ENCODE results near the gene GAB2. TPM values are rescaled to one million over a fixed set of nuclear protein-coding genes. Genes with fewer than 3 reads are reported as not detected.

GAB2 gene
- polyA plus RNA-seq, 2 of the 4 experiments (the other 2 are of a cell fraction) = 2.8 to 4.7 TPM

DNA sequence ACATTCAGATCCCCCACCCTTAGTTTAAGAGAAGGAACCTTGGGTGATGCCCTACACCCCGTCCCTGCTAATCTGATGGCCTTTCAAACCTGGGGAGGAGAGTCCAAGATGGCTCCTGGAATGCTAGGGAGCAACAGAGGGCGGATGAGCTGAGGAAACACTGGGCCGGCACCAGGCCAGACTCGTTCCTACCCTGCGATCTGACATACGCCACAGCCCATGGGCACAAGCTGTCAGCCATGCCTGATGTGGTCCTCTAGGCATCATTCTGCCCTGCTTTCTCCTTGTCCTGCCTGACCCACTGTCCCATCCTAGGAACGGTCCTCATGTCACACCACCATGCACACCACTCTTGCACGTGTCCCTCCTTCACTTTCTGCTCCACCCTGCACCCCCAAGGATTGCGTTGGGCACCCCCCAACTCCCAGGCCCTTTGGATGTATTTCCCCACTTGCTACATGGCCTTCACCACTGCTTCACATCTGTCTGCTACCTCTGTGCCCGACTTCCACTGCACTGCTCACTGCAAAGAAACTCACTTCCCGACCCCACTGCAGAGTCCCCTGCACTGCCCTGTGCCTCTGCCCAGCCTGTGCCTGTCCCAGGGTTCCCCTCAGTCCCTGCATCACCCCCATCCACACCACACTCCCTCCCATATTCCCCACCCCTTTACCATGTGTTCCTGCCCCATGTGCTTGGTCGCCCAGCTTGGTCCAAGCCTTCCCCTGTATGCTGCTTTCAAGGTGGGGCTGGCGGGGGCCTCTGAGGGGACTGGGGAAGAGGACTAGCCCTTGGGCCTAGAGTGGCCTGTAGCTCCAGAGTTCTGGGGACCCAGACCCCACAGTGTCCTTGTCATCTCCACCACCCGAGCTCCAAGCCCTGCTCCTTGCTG is 199.7 kb downstream of the GAB2 start:
- WGBS (ENCODE audit: missing lambda C conversion rate) = 90% methylated on average over 14 of the region's 14 CpGs
- ATAC-seq (no peak), FAIRE-seq (no peak), DNase-seq (ENCODE audit: low read depth in 1 of 2, low spot score in 1 of 2) (no peak)
- ChIA-PET CTCF (interaction anchor here (1.1 to 2.8 kb wide), 3 partner anchors 10 to 346 kb away, joined by 3 to 19 read pairs (median 4); no protein-coding TSS in a partner anchor), POLR2A (no interaction called here)
- TF ChIP-seq CHD4 (IDR thresholded peaks at IDR 0.05; ENCODE audit: borderline replicate concordance) (no peak), ZFP36 (IDR thresholded peaks at IDR 0.05; ENCODE audit: borderline replicate concordance, partially characterized antibody) (no peak), ZSCAN20 (CRISPR knock-in tag; IDR thresholded peaks at IDR 0.05) (no peak), JUNB (IDR thresholded peaks at IDR 0.05) (no peak), EHF (CRISPR knock-in tag; IDR thresholded peaks at IDR 0.05) (no peak), ZC3H11A (IDR thresholded peaks at IDR 0.05) (no peak), JUN (IDR thresholded peaks at IDR 0.05) (no peak), NR3C1 (IDR thresholded peaks at IDR 0.05) (no peak), PBX3 (IDR thresholded peaks at IDR 0.05) (no peak)
- TF ChIP-seq, protein P1, sequence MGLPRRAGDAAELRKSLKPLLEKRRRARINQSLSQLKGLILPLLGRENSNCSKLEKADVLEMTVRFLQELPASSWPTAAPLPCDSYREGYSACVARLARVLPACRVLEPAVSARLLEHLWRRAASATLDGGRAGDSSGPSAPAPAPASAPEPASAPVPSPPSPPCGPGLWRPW (IDR thresholded peaks at IDR 0.05) = no peak
- TF ChIP-seq, protein P2, sequence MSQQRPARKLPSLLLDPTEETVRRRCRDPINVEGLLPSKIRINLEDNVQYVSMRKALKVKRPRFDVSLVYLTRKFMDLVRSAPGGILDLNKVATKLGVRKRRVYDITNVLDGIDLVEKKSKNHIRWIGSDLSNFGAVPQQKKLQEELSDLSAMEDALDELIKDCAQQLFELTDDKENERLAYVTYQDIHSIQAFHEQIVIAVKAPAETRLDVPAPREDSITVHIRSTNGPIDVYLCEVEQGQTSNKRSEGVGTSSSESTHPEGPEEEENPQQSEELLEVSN (IDR thresholded peaks at IDR 0.05; ENCODE audit: borderline replicate concordance, low read depth) = no peak
- Histone ChIP-seq H3K4me2 (no peak overlapping the region), H3K4me1 (no peaks in the 10 kb centered on the region), H3K27ac (no peak overlapping the region), H3K4me3 (no peak overlapping the region), H3K9me3 (no peaks in the 10 kb centered on the region)

DNA sequence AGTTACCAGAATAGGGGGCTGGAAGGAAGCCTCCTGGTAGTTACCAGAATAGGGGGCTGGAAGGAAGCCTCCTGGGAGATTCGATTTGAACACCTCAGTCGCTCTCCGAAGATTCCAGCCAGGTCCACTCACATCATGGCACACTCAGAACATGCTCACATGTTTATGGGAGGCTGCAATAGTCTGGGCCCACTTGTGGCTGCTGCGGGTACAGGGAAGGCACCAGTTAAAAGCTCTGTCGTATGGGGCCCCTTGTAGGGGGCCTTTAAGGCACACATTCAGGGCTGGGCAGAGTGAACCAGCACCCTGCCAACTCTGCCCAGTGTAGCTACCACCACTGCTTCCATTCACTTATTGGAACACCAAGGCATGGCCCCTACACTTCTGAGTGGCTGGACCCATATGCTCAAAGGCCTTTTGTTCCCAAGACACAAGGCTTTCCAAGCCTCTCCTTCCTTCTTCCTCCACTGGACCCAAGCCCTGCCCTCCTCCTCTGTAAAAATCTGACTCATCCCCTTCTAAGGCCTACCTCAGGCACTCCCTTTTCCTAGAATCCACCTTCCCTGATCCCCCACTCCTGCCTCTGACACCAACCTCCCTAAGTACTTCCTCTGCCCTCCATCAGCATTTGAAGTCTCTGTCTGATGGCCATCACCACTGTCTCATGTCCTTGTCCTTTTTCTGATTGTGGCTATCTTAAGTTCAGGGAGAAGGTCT is 200.9 kb downstream of the GAB2 start:
- 97% methylated on average over 5 of the region's 5 CpGs for WGBS (ENCODE audit: missing lambda C conversion rate)
- no peak overlapping the region for H3K4me3 ChIP-seq
- no peak overlapping the region for H3K4me2 ChIP-seq
- POLR2A ChIA-PET = no interaction called here
- H3K4me1 ChIP-seq = no peaks in the 10 kb centered on the region
- ATAC-seq (peak in 1 of 2 experiments; percentile 23; a peak in 2 of 6 replicates), FAIRE-seq (no peak), DNase-seq (ENCODE audit: low read depth in 1 of 2, low spot score in 1 of 2) (peak in 1 of 2 experiments; percentile 16)
- TF ChIP-seq SMC3 (IDR thresholded peaks at IDR 0.05) (no peak), HOXB13 (CRISPR knock-in tag; IDR thresholded peaks at IDR 0.05; ENCODE audit: low read depth) (no peak)
- no peaks in the 10 kb centered on the region for H3K9me3 ChIP-seq
- CTCF ChIA-PET = interaction anchor here (1.2 to 1.3 kb wide), 2 partner anchors 11 to 348 kb away, joined by 4 to 5 read pairs; no protein-coding TSS in a partner anchor
- no peak overlapping the region for H3K27ac ChIP-seq

- Histone ChIP-seq H3K27ac (no peak overlapping the region), H3K4me3 (no peak overlapping the region), H3K9me3 (no peaks in the 10 kb centered on the region), H3K4me2 (no peak overlapping the region), H3K4me1 (no peaks in the 10 kb centered on the region)
- 89% methylated on average over 3 of the region's 3 CpGs for WGBS (ENCODE audit: missing lambda C conversion rate)
- POLR2A ChIA-PET = no interaction called here
- TF ChIP-seq CTCF (IDR thresholded peaks at IDR 0.05) (no peak), MAFK (IDR thresholded peaks at IDR 0.05; ENCODE audit: partially characterized antibody) (no peak), SREBF2 (IDR thresholded peaks at IDR 0.05) (no peak), ZSCAN20 (CRISPR knock-in tag; IDR thresholded peaks at IDR 0.05) (no peak), NPAS2 (CRISPR knock-in tag; IDR thresholded peaks at IDR 0.05; ENCODE audit: borderline replicate concordance) (no peak), SMC3 (IDR thresholded peaks at IDR 0.05) (no peak), HOXB5 (CRISPR knock-in tag; IDR thresholded peaks at IDR 0.05) (no peak), ELK1 (IDR thresholded peaks at IDR 0.05; ENCODE audit: low read depth, low read length) (no peak), EHF (CRISPR knock-in tag; IDR thresholded peaks at IDR 0.05) (no peak), TP53 (CRISPR knock-in tag; IDR thresholded peaks at IDR 0.05) (no peak)
- TF ChIP-seq, protein P1 (IDR thresholded peaks at IDR 0.05) = no peak
- FAIRE-seq (no peak), DNase-seq (ENCODE audit: low read depth in 1 of 2, low spot score in 1 of 2) (no peak), ATAC-seq (no peak)
- CTCF ChIA-PET = interaction anchor here (1.2 kb wide), 1 partner anchor 348 kb away, joined by 5 read pairs; no protein-coding TSS in a partner anchor
These were observed 201.6 kb downstream of the GAB2 start for GRCh38 chr11:78216021-78216420.
